HuH-7.5 (cell line): ENCODE results near the gene AUTS2.

Experiments used
- DNase-seq: peaks from one replicate; pipeline ENCODE4 v3.0.0; 2011; ENCODE audit warnings: low spot score

Gene AUTS2

GRCh38 chr7:69624435-69625230 lies 26.4 kb downstream of the AUTS2 start:
- no peak for DNase-seq

GRCh38 chr7:69625238-69625637 lies 27.0 kb downstream of the AUTS2 start:
- no peak for DNase-seq

GRCh38 chr7:69625798-69626197 lies 27.5 kb downstream of the AUTS2 start:
- no peak for DNase-seq

GRCh38 chr7:69630292-69630691 lies 32.0 kb downstream of the AUTS2 start:
- DNase-seq: no peak

GRCh38 chr7:69631131-69631530 lies 32.9 kb downstream of the AUTS2 start:
- DNase-seq: no peak

GRCh38 chr7:69632280-69632679 lies 34.0 kb downstream of the AUTS2 start:
- no peak for DNase-seq

- DNase-seq: no peak
These were observed 35.0 kb downstream of the AUTS2 start for GRCh38 chr7:69633122-69633831.

- no peak for DNase-seq
These were observed 37.4 kb downstream of the AUTS2 start for GRCh38 chr7:69635555-69636185.

GRCh38 chr7:69638674-69639073 lies 40.4 kb downstream of the AUTS2 start:
- DNase-seq: no peak

- no peak for DNase-seq
These were observed 41.9 kb downstream of the AUTS2 start for GRCh38 chr7:69640216-69640615.

GRCh38 chr7:69640925-69641594 lies 42.8 kb downstream of the AUTS2 start:
- no peak for DNase-seq

GRCh38 chr7:69643265-69643664 lies 45.0 kb downstream of the AUTS2 start:
- DNase-seq: no peak

GRCh38 chr7:69643708-69644445 lies 45.6 kb downstream of the AUTS2 start:
- DNase-seq: no peak

- DNase-seq: no peak
These were observed 47.4 kb downstream of the AUTS2 start for GRCh38 chr7:69645683-69646082.

- no peak for DNase-seq
These were observed 52.9 kb downstream of the AUTS2 start for GRCh38 chr7:69651101-69651590.

- DNase-seq: no peak
These were observed 54.8 kb downstream of the AUTS2 start for GRCh38 chr7:69652947-69653701.

- DNase-seq: no peak
These were observed 55.5 kb downstream of the AUTS2 start for GRCh38 chr7:69653806-69654205.

GRCh38 chr7:69654381-69654780 lies 56.1 kb downstream of the AUTS2 start:
- DNase-seq: no peak

GRCh38 chr7:69654849-69655707 lies 56.8 kb downstream of the AUTS2 start:
- no peak for DNase-seq

- no peak for DNase-seq
These were observed 57.8 kb downstream of the AUTS2 start for GRCh38 chr7:69656077-69656476.
